H1 (cell line): ENCODE measurements around the gene EPHA1. TPM values are rescaled to one million over a fixed set of nuclear protein-coding genes. Genes with fewer than 3 reads are reported as not detected.

Source experiments
- CTCF ChIA-PET: fragments of 300-600 bp; sonication (Branson Sonifier 250); formaldehyde crosslinking; loops from one replicate; lab custom pipeline; 2021; ENCODE audit not compliant: partially characterized antibody; lab: Charles Lee
- POLR2A ChIA-PET: fragments of 300-600 bp; sonication (Branson Sonifier 250); formaldehyde crosslinking; loops from one replicate; lab custom pipeline; 2021; ENCODE audit warnings: inconsistent platforms; ENCODE audit not compliant: partially characterized antibody; lab: Charles Lee
- DNase-seq, 2 experiments: peaks; one replicate each; pipeline versions ENCODE4 v3.0.0 to v3.0.0-alpha.2; 2010 to 2022; ENCODE audit warnings: low spot score in 2 of 2, low read depth in 1 of 2, mixed read lengths in 1 of 2
- FAIRE-seq: peaks from 2 replicates; lab custom pipeline; 2011; peaks lifted over from hg19 to GRCh38; lab: Jason Lieb, UNC
- H2AFZ ChIP-seq: 2 replicates; pipeline ENCODE4 v1.8.1; 2012; ENCODE audit warnings: low read length, inconsistent platforms
- H2AK5ac ChIP-seq: 2 replicates; pipeline ENCODE4 v1.6.1; 2013; ENCODE audit warnings: low read depth, low read length
- H2BK120ac ChIP-seq: replicated peaks from 2 replicates; pipeline ENCODE3; 2013; ENCODE audit warnings: low read depth, low read length, inconsistent platforms
- H2BK12ac ChIP-seq: 2 replicates; pipeline ENCODE4 v1.6.1; 2013; ENCODE audit warnings: low read depth, low read length
- H2BK15ac ChIP-seq: 2 replicates; pipeline ENCODE4 v1.6.1; 2013; ENCODE audit warnings: low read length
- H2BK20ac ChIP-seq: 2 replicates; pipeline ENCODE4 v1.6.1; 2013; ENCODE audit warnings: low read length
- H2BK5ac ChIP-seq: 2 replicates; pipeline ENCODE4 v1.6.1; 2013; ENCODE audit warnings: low read depth, low read length
- H3K14ac ChIP-seq: 2 replicates; pipeline ENCODE4 v1.6.1; 2013; ENCODE audit warnings: inconsistent platforms; ENCODE audit not compliant: insufficient read length
- H3K18ac ChIP-seq: 2 replicates; pipeline ENCODE4 v1.6.1; 2013; ENCODE audit warnings: low read length; ENCODE audit errors: extremely low read depth
- H3K23ac ChIP-seq: 2 replicates; pipeline ENCODE4 v1.6.1; 2013; ENCODE audit warnings: inconsistent platforms; ENCODE audit not compliant: insufficient read length
- H3K23me2 ChIP-seq: 2 replicates; pipeline ENCODE4 v1.6.1; 2013; ENCODE audit warnings: low read depth, low read length
- H3K27ac ChIP-seq: 2 replicates; pipeline ENCODE4 v1.6.1; 2011; ENCODE audit warnings: low read depth, low read length, inconsistent platforms
- H3K27me3 ChIP-seq, 4 experiments: replicated peaks in 1 of 4; 1 replicate in 1 of 4; 2 replicates in 3 of 4; pipeline versions ENCODE4 v1.6.1 to v1.8.1; 2011 to 2013; ENCODE audit warnings: low read length in 3 of 4, mild to moderate bottlenecking in 3 of 4, inconsistent platforms in 2 of 4, mixed read lengths in 2 of 4, moderate library complexity in 1 of 4; ENCODE audit not compliant: control insufficient read depth in 3 of 4, insufficient read depth in 3 of 4; ENCODE audit errors: extremely low read depth in 1 of 4
- H3K36me3 ChIP-seq, 4 experiments: 2 replicates each; pipeline versions ENCODE4 v1.6.1 to v1.8.1; 2011 to 2013; ENCODE audit warnings: mild to moderate bottlenecking in 4 of 4, low read length in 3 of 4, moderate library complexity in 2 of 4, control low read depth in 1 of 4, inconsistent platforms in 1 of 4; ENCODE audit not compliant: insufficient read depth in 4 of 4, control insufficient read depth in 2 of 4
- H3K4ac ChIP-seq: replicated peaks from 2 replicates; pipeline ENCODE3; 2013; ENCODE audit warnings: low read length, low read depth, mixed read lengths, inconsistent platforms; ENCODE audit not compliant: insufficient read length
- H3K4me1 ChIP-seq, 4 experiments: replicated peaks in 1 of 4; 1 replicate in 1 of 4; 2 replicates in 3 of 4; pipeline versions ENCODE4 v1.6.1 to v1.8.1; 2011 to 2013; ENCODE audit warnings: low read length in 3 of 4, inconsistent platforms in 2 of 4, mixed read lengths in 1 of 4; ENCODE audit not compliant: insufficient read depth in 4 of 4, control insufficient read depth in 3 of 4
- H3K4me2 ChIP-seq, 2 experiments: 2 replicates each; pipeline versions ENCODE4 v1.6.1 to v1.8.1; 2011 to 2013; ENCODE audit warnings: low read depth in 2 of 2, low read length in 2 of 2, control low read depth in 1 of 2, inconsistent platforms in 1 of 2, mild to moderate bottlenecking in 1 of 2; ENCODE audit not compliant: insufficient read depth in 1 of 2
- H3K4me3 ChIP-seq, 4 experiments: fragments of 200-600, 300-600 bp in 1 of 4; sonication (generic), shearing (Covaris generic), sonication (Bioruptor Twin) in 1 of 4; 2 replicates each; pipeline versions ENCODE4 v1.5.1 to v1.8.1; 2011 to 2016; ENCODE audit warnings: low read length in 4 of 4, low read depth in 3 of 4, control low read depth in 2 of 4, inconsistent platforms in 2 of 4, mild to moderate bottlenecking in 2 of 4, mixed read lengths in 1 of 4, moderate library complexity in 1 of 4; ENCODE audit not compliant: insufficient read depth in 2 of 4; ENCODE audit errors: extremely low read depth in 1 of 4
- H3K56ac ChIP-seq: replicated peaks from 2 replicates; pipeline ENCODE3; 2013; ENCODE audit warnings: low read depth, mild to moderate bottlenecking, mixed read lengths, low read length, inconsistent platforms; ENCODE audit not compliant: insufficient read length
- H3K79me1 ChIP-seq: 2 replicates; pipeline ENCODE4 v1.6.1; 2013; ENCODE audit warnings: low read depth, low read length, control low read depth
- H3K79me2 ChIP-seq, 2 experiments: 2 replicates each; pipeline versions ENCODE4 v1.6.1 to v1.8.1; 2012 to 2013; ENCODE audit warnings: low read length in 2 of 2, mild to moderate bottlenecking in 2 of 2, inconsistent platforms in 1 of 2; ENCODE audit not compliant: insufficient read depth in 2 of 2, control insufficient read depth in 1 of 2
- H3K9ac ChIP-seq, 4 experiments: replicated peaks in 1 of 4; 1 replicate in 1 of 4; 2 replicates in 3 of 4; pipeline versions ENCODE4 v1.6.1 to v1.8.1; 2011 to 2013; ENCODE audit warnings: low read depth in 3 of 4, low read length in 3 of 4, control low read depth in 2 of 4, mild to moderate bottlenecking in 2 of 4, moderate library complexity in 2 of 4, inconsistent platforms in 1 of 4; ENCODE audit errors: extremely low read depth in 1 of 4
- H3K9me3 ChIP-seq, 2 experiments: 2 replicates each; pipeline versions ENCODE4 v1.6.1 to v1.8.1; 2012 to 2013; ENCODE audit warnings: mild to moderate bottlenecking in 2 of 2, moderate library complexity in 2 of 2, control low read depth in 1 of 2, inconsistent platforms in 1 of 2, low read depth in 1 of 2, low read length in 1 of 2, mixed read lengths in 1 of 2; ENCODE audit not compliant: insufficient read depth in 2 of 2
- H4K20me1 ChIP-seq, 2 experiments: replicated peaks in 1 of 2; 2 replicates each; pipeline versions ENCODE3 to v1.8.1; 2011 to 2013; ENCODE audit warnings: inconsistent platforms in 2 of 2, low read length in 2 of 2, mild to moderate bottlenecking in 1 of 2; ENCODE audit not compliant: insufficient read depth in 2 of 2, control insufficient read depth in 1 of 2
- H4K5ac ChIP-seq: 2 replicates; pipeline ENCODE4 v1.6.1; 2013; ENCODE audit warnings: low read length, low read depth, mixed read lengths, inconsistent platforms; ENCODE audit not compliant: insufficient read length
- H4K8ac ChIP-seq: 2 replicates; pipeline ENCODE4 v1.8.0; 2013; ENCODE audit warnings: mild to moderate bottlenecking, moderate library complexity, low read length, inconsistent platforms; ENCODE audit not compliant: insufficient read depth; ENCODE audit errors: extremely low read depth
- H4K91ac ChIP-seq: replicated peaks from 2 replicates; pipeline ENCODE3; 2013; ENCODE audit warnings: low read length, mixed read lengths, inconsistent platforms; ENCODE audit not compliant: insufficient read length
- ASH2L ChIP-seq: fragments of 200-600, 300-600 bp; sonication (generic); IDR thresholded peaks from one replicate; pipeline ENCODE4 v1.7.1; 2017; ENCODE audit warnings: low read length
- BCL11A ChIP-seq, 2 experiments: IDR thresholded peaks; one replicate each; pipeline ENCODE4 v1.6.1; 2011; ENCODE audit warnings: low read depth in 2 of 2, low read length in 2 of 2, mild to moderate bottlenecking in 2 of 2
- CREB1 ChIP-seq: IDR thresholded peaks from 2 replicates; pipeline ENCODE4 v1.6.1; 2012; ENCODE audit warnings: inconsistent platforms
- RAD21 ChIP-seq, 2 experiments: IDR thresholded peaks in 1 of 2; conservative IDR thresholded peaks in 1 of 2; 2 replicates each; pipeline ENCODE4 v1.6.1; 2011; ENCODE audit warnings: low read depth in 2 of 2, low read length in 2 of 2, improper control_type of control experiment in 1 of 2, inconsistent platforms in 1 of 2, mild to moderate bottlenecking in 1 of 2, moderate library complexity in 1 of 2
- WGBS, 2 experiments: shearing (Covaris generic) in 1 of 2; methylation state at CpG; one replicate each; pipeline versions ENCODE4 v1.1.6 to v1.1.7; 2013 to 2015; ENCODE audit warnings: low lambda C conversion rate in 2 of 2, mixed read lengths in 2 of 2, inconsistent platforms in 1 of 2, low coverage in 1 of 2, missing lambda C conversion rate in 1 of 2; ENCODE audit not compliant: insufficient replicate concordance in 2 of 2, insufficient coverage in 1 of 2, insufficient read length in 1 of 2; ENCODE audit errors: extremely low coverage in 1 of 2, missing lambda C conversion rate in 1 of 2; 5-methylcytosine and 5-hydroxymethylcytosine counted together
- polyA plus RNA-seq, 7 experiments: library from polyadenylated mRNA; depleted of rRNA in 3 of 7; stranded (reverse) in 5 of 7; unstranded in 2 of 7; fragments of >200 nt in 5 of 7; fragments of 200-250 nt in 2 of 7; gene quantifications; 1 replicate in 5 of 7; 2 replicates in 1 of 7; 4 replicates in 1 of 7; pipeline versions ENCODE4 v1.2.1 to v1.2.3, GENCODE V29; 2011 to 2013; ENCODE audit warnings: missing spikeins in 2 of 7, mixed read lengths in 2 of 7
- total RNA-seq: library from RNA; stranded (reverse); fragmentation: NEBNext Ultra II Directional; extraction: Animal tissue kit (Norgen Biotek cat#: 25700); gene quantifications from 2 replicates; pipeline ENCODE4 v1.2.1, GENCODE V29; 2021
- TF ChIP-seq, protein P1 (sequence below): IDR thresholded peaks from 2 replicates; pipeline ENCODE4 v1.6.1; 2012; ENCODE audit warnings: inconsistent platforms

EPHA1 gene
- total and polyA plus RNA-seq, 2 of the 8 experiments (the other 6 are each of a cell fraction or from before 2014, with no cell fraction given) = 86.5 to 133 TPM

DNA sequence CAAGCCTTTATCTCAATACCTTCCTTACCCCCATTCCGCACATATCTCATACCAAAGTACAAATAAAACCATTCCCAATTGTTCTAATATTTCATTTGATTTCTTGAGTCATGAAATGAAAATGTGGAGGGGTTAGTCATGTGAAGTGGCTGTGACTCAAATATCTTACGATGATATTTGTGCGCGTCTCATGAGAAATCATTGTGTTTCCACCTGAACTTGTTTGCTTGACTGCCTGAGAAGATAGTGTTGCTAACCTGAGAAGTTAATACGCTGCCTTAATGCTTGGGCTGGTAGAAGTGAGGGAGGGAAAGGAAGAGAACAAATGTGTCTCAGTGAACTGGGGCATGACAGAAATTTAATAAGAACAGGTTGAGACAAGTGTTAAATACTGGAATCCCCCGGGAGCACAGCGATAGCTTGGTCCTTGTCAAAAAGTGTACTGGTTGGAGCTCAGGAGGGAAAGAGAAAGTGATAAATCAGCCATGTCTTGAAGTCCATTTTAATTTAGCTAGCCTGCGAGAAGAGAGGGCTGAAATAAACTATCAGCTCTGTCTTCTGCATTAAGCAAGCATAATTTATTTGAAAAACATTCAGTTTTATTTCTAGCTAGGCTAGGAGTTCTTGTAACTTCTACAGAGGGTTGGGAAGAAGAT, 7.2 kb upstream of the EPHA1 start:
- TF ChIP-seq RAD21 (IDR thresholded peaks at IDR 0.05 in 1 of 2, conservative IDR thresholded peaks at IDR 0.05 in 1 of 2; ENCODE audit: low read depth in 2 of 2, low read length in 2 of 2) (no peak), ASH2L (no peak), BCL11A (IDR thresholded peaks at IDR 0.05; ENCODE audit: low read depth in 2 of 2, low read length in 2 of 2) (no peak), CREB1 (no peak)
- TF ChIP-seq, protein P1, sequence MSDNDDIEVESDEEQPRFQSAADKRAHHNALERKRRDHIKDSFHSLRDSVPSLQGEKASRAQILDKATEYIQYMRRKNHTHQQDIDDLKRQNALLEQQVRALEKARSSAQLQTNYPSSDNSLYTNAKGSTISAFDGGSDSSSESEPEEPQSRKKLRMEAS = no peak
- TF ChIP-seq, all 59 proteins: peak for 0
- Histone ChIP-seq H3K4me3 (no peak overlapping the region), H4K5ac (no peak overlapping the region), H4K20me1 (no peaks in the 10 kb centered on the region), H3K23ac (no peak overlapping the region), H3K27ac (no peak overlapping the region), H2AK5ac (no peak overlapping the region), H3K56ac (no peak overlapping the region), H2BK120ac (no peak overlapping the region), H3K79me2 (no peaks in the 10 kb centered on the region), H4K91ac (no peak overlapping the region), H3K14ac (no peak overlapping the region), H3K79me1 (no peaks in the 10 kb centered on the region), H2BK20ac (no peak overlapping the region), H2BK15ac (no peak overlapping the region), H3K4ac (no peak overlapping the region), H3K18ac (no peak overlapping the region), H3K36me3 (no peaks in the 10 kb centered on the region), H2AFZ (no peak overlapping the region), H2BK12ac (no peak overlapping the region), H2BK5ac (no peak overlapping the region), H3K9ac (no peak overlapping the region), H4K8ac (no peak overlapping the region), H3K9me3 (peaks cover 0 to 5% of the 10 kb centered on the region in 2 experiments; a peak in 2 of 4 replicates), H3K4me2 (no peak overlapping the region), H3K4me1 (peaks cover 4 to 13% (median 7%) of the 10 kb centered on the region in 4 experiments; a peak in 6 of 7 replicates), H3K27me3 (no peaks in the 10 kb centered on the region), H3K23me2 (no peaks in the 10 kb centered on the region)
- FAIRE-seq (no peak), DNase-seq (no peak)
- POLR2A ChIA-PET = interaction anchor here (1.5 to 1.9 kb wide), 2 partner anchors 10 to 27 kb away, joined by 6 to 7 read pairs; no protein-coding TSS in a partner anchor
- 82 to 100% methylated on average over 1 to 8 of the region's 8 CpGs for WGBS, 2 experiments
- CTCF ChIA-PET = interaction anchor here (0.5 to 5.2 kb wide), 34 partner anchors 8 to 1238 kb away, joined by 3 to 65 read pairs (median 4); partner anchors contain the start of genes CLCN1, EPHA1 and OR6V1
